Measurements from ENCODE around the gene SIGLEC12.
"Not testable (repeated sequence)": the region's sequence is repeated elsewhere in the genome, so short reads cannot be mapped to it uniquely, and the experiment has no call there.

SIGLEC12 gene

GRCh38 chr19:51476164-51476563 lies 25.4 kb downstream of the SIGLEC12 start:
- no peaks in the 10 kb centered on the region for H3K9me3 ChIP-seq (ENCODE audit: control insufficient read depth, insufficient read depth, low read length)
- no peaks in the 10 kb centered on the region for H3K4me1 ChIP-seq (ENCODE audit: control insufficient read depth, insufficient read depth, low read length)
- H3K27me3 ChIP-seq (ENCODE audit: control insufficient read depth, insufficient read depth, low read length), result peaks cover 4% of the 10 kb centered on the region
- H3K4me3 ChIP-seq (ENCODE audit: low read depth, low read length), result no peak overlapping the region
- H3K36me3 ChIP-seq (ENCODE audit: control insufficient read depth, insufficient read depth, low read length), result no peaks in the 10 kb centered on the region
- no peak overlapping the region for H3K9ac ChIP-seq (ENCODE audit: low read depth, low read length)

- Histone ChIP-seq H3K4me3 (ENCODE audit: low read depth, low read length) (no peak overlapping the region), H3K36me3 (ENCODE audit: control insufficient read depth, insufficient read depth, low read length) (no peaks in the 10 kb centered on the region), H3K9me3 (ENCODE audit: control insufficient read depth, insufficient read depth, low read length) (no peaks in the 10 kb centered on the region), H3K27me3 (ENCODE audit: control insufficient read depth, insufficient read depth, low read length) (peaks cover 7% of the 10 kb centered on the region), H3K4me1 (ENCODE audit: control insufficient read depth, insufficient read depth, low read length) (no peaks in the 10 kb centered on the region), H3K9ac (ENCODE audit: low read depth, low read length) (no peak overlapping the region)
Measured at GRCh38 chr19:51473009-51473707, 28.4 kb downstream of the SIGLEC12 start.

DNA sequence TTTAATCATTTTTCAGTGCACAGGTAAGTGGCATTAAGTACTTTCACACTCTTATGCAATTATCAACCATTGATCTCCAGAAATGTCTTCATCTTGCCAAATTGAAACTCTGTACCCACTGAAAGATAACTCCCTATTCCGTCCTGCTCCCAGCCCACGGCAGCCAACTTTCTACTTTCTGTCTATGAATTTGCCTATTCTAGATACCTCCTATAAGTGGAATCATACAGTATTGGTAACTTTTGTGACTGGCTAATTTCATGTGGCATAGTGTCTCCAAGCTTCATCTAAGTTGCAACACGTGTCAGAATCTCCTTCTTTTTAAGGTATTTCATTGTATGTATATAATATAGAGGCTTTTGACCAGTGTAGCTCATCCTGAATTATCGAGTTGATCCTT lies 29.0 kb downstream of the SIGLEC12 start:
- Histone ChIP-seq H3K27me3 (ENCODE audit: control insufficient read depth, insufficient read depth, low read length) (peaks cover 12% of the 10 kb centered on the region), H3K4me3 (ENCODE audit: low read depth, low read length) (no peak overlapping the region), H3K9me3 (ENCODE audit: control insufficient read depth, insufficient read depth, low read length) (no peaks in the 10 kb centered on the region), H3K4me1 (ENCODE audit: control insufficient read depth, insufficient read depth, low read length) (no peaks in the 10 kb centered on the region), H3K9ac (ENCODE audit: low read depth, low read length) (no peak overlapping the region), H3K36me3 (ENCODE audit: control insufficient read depth, insufficient read depth, low read length) (no peaks in the 10 kb centered on the region)

GRCh38 chr19:51471527-51471926 lies 30.1 kb downstream of the SIGLEC12 start:
- no peaks in the 10 kb centered on the region for H3K9me3 ChIP-seq (ENCODE audit: control insufficient read depth, insufficient read depth, low read length)
- no peak overlapping the region for H3K9ac ChIP-seq (ENCODE audit: low read depth, low read length)
- H3K4me1 ChIP-seq (ENCODE audit: control insufficient read depth, insufficient read depth, low read length), result no peaks in the 10 kb centered on the region
- H3K36me3 ChIP-seq (ENCODE audit: control insufficient read depth, insufficient read depth, low read length), result no peaks in the 10 kb centered on the region
- peaks cover 23% of the 10 kb centered on the region for H3K27me3 ChIP-seq (ENCODE audit: control insufficient read depth, insufficient read depth, low read length)
- H3K4me3 ChIP-seq (ENCODE audit: low read depth, low read length), result no peak overlapping the region

DNA sequence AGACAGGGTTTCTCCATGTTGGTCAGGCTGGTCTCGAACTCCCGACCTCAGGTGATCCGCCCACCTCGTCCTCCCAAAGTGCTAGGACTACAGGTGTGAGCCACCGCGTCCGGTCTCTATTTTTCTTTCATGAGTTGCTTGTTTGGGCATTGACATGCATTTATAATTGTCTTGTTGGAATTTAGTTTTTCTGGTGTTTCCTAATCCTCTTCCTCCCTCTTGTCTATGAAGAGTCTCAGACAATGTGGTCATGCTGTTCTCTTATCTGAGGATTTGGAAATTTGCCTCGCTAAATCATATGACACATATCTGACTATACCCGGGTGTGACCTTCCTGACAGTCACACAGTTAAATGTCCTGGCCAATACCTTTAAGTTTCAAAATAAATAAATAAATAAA lies 30.6 kb downstream of the SIGLEC12 start:
- no peaks in the 10 kb centered on the region for H3K36me3 ChIP-seq (ENCODE audit: control insufficient read depth, insufficient read depth, low read length)
- H3K27me3 ChIP-seq (ENCODE audit: control insufficient read depth, insufficient read depth, low read length), result peaks cover 28% of the 10 kb centered on the region
- H3K4me1 ChIP-seq (ENCODE audit: control insufficient read depth, insufficient read depth, low read length), result no peaks in the 10 kb centered on the region
- H3K4me3 ChIP-seq (ENCODE audit: low read depth, low read length), result no peak overlapping the region
- H3K9ac ChIP-seq (ENCODE audit: low read depth, low read length), result no peak overlapping the region
- no peaks in the 10 kb centered on the region for H3K9me3 ChIP-seq (ENCODE audit: control insufficient read depth, insufficient read depth, low read length)

DNA sequence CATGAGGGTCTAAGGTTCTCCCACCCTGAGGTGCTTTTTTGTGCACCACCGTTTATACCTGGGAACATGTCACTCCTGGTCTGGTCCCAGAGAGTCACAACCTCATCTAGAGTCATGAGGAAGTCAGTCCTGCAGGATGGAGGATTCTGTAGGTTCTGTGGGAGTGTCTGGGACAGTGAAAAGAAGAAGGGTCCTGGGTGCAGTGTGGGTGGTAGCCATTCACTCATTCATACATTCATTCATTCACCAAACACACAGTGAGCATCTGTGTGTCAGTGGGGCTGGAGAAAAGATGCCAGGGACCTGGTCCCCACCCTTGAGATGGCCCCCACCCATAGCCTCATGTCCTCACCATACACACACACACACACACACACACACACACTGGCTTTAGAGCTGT lies 32.0 kb downstream of the SIGLEC12 start:
- no peak overlapping the region for H3K4me3 ChIP-seq (ENCODE audit: low read depth, low read length)
- H3K9ac ChIP-seq (ENCODE audit: low read depth, low read length), result no peak overlapping the region
- no peaks in the 10 kb centered on the region for H3K9me3 ChIP-seq (ENCODE audit: control insufficient read depth, insufficient read depth, low read length)
- H3K4me1 ChIP-seq (ENCODE audit: control insufficient read depth, insufficient read depth, low read length), result no peaks in the 10 kb centered on the region
- H3K27me3 ChIP-seq (ENCODE audit: control insufficient read depth, insufficient read depth, low read length), result peaks cover 36% of the 10 kb centered on the region
- no peaks in the 10 kb centered on the region for H3K36me3 ChIP-seq (ENCODE audit: control insufficient read depth, insufficient read depth, low read length)

GRCh38 chr19:51469162-51469561 lies 32.4 kb downstream of the SIGLEC12 start:
- Histone ChIP-seq H3K4me3 (ENCODE audit: low read depth, low read length) (no peak overlapping the region), H3K36me3 (ENCODE audit: control insufficient read depth, insufficient read depth, low read length) (no peaks in the 10 kb centered on the region), H3K4me1 (ENCODE audit: control insufficient read depth, insufficient read depth, low read length) (no peaks in the 10 kb centered on the region), H3K27me3 (ENCODE audit: control insufficient read depth, insufficient read depth, low read length) (peaks cover 36% of the 10 kb centered on the region), H3K9ac (ENCODE audit: low read depth, low read length) (no peak overlapping the region), H3K9me3 (ENCODE audit: control insufficient read depth, insufficient read depth, low read length) (no peaks in the 10 kb centered on the region)

DNA sequence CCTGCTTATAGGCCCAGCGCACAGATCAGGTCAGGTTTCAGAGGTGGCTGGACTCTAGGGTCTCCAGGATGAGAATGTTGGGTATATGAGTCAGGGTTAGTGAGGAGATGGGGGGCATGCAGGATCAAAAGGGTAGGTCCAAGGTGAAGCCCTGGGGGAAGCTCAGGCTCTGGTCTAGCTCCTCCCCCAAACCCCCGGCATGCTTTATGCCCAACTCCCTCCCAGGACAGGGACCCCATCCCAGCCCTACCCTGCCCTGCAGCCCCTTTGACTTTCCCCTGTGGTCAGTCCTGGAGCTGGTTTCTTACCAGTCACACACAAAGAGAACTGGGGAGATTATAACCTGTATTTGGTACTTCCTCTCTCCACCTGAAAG lies 33.1 kb downstream of the SIGLEC12 start:
- Histone ChIP-seq H3K4me1 (ENCODE audit: control insufficient read depth, insufficient read depth, low read length) (no peaks in the 10 kb centered on the region), H3K36me3 (ENCODE audit: control insufficient read depth, insufficient read depth, low read length) (no peaks in the 10 kb centered on the region), H3K9ac (ENCODE audit: low read depth, low read length) (no peak overlapping the region), H3K27me3 (ENCODE audit: control insufficient read depth, insufficient read depth, low read length) (peaks cover 36% of the 10 kb centered on the region), H3K9me3 (ENCODE audit: control insufficient read depth, insufficient read depth, low read length) (no peaks in the 10 kb centered on the region), H3K4me3 (ENCODE audit: low read depth, low read length) (no peak overlapping the region)

GRCh38 chr19:51467864-51468544 lies 33.6 kb downstream of the SIGLEC12 start:
- Histone ChIP-seq H3K9ac (ENCODE audit: low read depth, low read length) (no peak overlapping the region), H3K4me3 (ENCODE audit: low read depth, low read length) (no peak overlapping the region), H3K27me3 (ENCODE audit: control insufficient read depth, insufficient read depth, low read length) (peaks cover 38% of the 10 kb centered on the region), H3K36me3 (ENCODE audit: control insufficient read depth, insufficient read depth, low read length) (no peaks in the 10 kb centered on the region), H3K4me1 (ENCODE audit: control insufficient read depth, insufficient read depth, low read length) (no peaks in the 10 kb centered on the region), H3K9me3 (ENCODE audit: control insufficient read depth, insufficient read depth, low read length) (no peaks in the 10 kb centered on the region)

GRCh38 chr19:51466723-51467122 lies 34.9 kb downstream of the SIGLEC12 start:
- no peaks in the 10 kb centered on the region for H3K4me1 ChIP-seq (ENCODE audit: control insufficient read depth, insufficient read depth, low read length)
- H3K27me3 ChIP-seq (ENCODE audit: control insufficient read depth, insufficient read depth, low read length), result peaks cover 41% of the 10 kb centered on the region
- no peak overlapping the region for H3K4me3 ChIP-seq (ENCODE audit: low read depth, low read length)
- H3K9ac ChIP-seq (ENCODE audit: low read depth, low read length), result no peak overlapping the region
- H3K36me3 ChIP-seq (ENCODE audit: control insufficient read depth, insufficient read depth, low read length), result no peaks in the 10 kb centered on the region
- no peaks in the 10 kb centered on the region for H3K9me3 ChIP-seq (ENCODE audit: control insufficient read depth, insufficient read depth, low read length)

- not testable (repeated sequence) for H3K9ac ChIP-seq (ENCODE audit: low read depth, low read length); H3K36me3 ChIP-seq (ENCODE audit: control insufficient read depth, insufficient read depth, low read length); H3K9me3 ChIP-seq (ENCODE audit: control insufficient read depth, insufficient read depth, low read length); H3K4me3 ChIP-seq (ENCODE audit: low read depth, low read length); H3K4me1 ChIP-seq (ENCODE audit: control insufficient read depth, insufficient read depth, low read length)
- peaks cover 41% of the 10 kb centered on the region for H3K27me3 ChIP-seq (ENCODE audit: control insufficient read depth, insufficient read depth, low read length)
Measured at GRCh38 chr19:51463976-51464581, 37.5 kb downstream of the SIGLEC12 start.

DNA sequence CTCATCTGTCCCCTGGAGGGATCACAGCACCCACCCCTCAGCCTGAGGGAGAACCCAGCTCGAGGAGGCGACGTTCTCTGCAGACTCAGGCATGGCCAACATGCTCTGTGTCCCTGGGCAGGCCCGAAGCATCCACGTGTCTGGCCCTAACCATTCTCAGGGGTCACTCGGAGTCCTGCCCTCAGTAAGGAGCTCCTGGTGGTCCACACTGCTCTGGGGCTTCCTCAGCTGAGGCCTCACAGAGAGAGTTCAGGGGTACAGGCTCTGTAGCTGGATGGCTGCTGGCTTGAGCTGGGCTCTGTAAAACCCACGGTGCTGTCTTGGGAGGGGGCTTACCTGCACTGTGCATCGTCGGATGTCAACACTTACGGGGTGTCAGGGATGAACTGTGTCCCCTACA lies 38.9 kb downstream of the SIGLEC12 start:
- no peak overlapping the region for H3K9ac ChIP-seq (ENCODE audit: low read depth, low read length)
- no peaks in the 10 kb centered on the region for H3K4me1 ChIP-seq (ENCODE audit: control insufficient read depth, insufficient read depth, low read length)
- H3K9me3 ChIP-seq (ENCODE audit: control insufficient read depth, insufficient read depth, low read length), result no peaks in the 10 kb centered on the region
- peaks cover 33% of the 10 kb centered on the region for H3K27me3 ChIP-seq (ENCODE audit: control insufficient read depth, insufficient read depth, low read length)
- no peaks in the 10 kb centered on the region for H3K36me3 ChIP-seq (ENCODE audit: control insufficient read depth, insufficient read depth, low read length)
- H3K4me3 ChIP-seq (ENCODE audit: low read depth, low read length), result no peak overlapping the region
